ENCODE results near the gene CCAR1. TPM values are rescaled to one million over a fixed set of nuclear protein-coding genes. Genes with fewer than 3 reads are reported as not detected.

The CCAR1 gene
- total and polyA plus RNA-seq, 2 of the 4 experiments (the other 2 are of a cell fraction) = 35.1 to 60.8 TPM

- H2BK15ac ChIP-seq (ENCODE audit: low read depth, low read length) = no peak overlapping the region
- no peak overlapping the region for H3K9ac ChIP-seq (ENCODE audit: low read depth, low read length)
- ChIA-PET CTCF (interaction anchor here (0.7 kb wide), 1 partner anchor 86 kb away, joined by 3 read pairs; no protein-coding TSS in a partner anchor), POLR2A (ENCODE audit: unreplicated experiment) (no interaction called here)
- no peak overlapping the region for H3K27ac ChIP-seq (ENCODE audit: insufficient read depth, low read length)
- DNase-seq (no peak), ATAC-seq (ENCODE audit: low read depth) (no peak)
- H3K18ac ChIP-seq (ENCODE audit: low read depth, low read length) = no peak overlapping the region
- H2BK5ac ChIP-seq (ENCODE audit: low read depth, low read length, poor library complexity, severe bottlenecking) = no peak overlapping the region
- no peak overlapping the region for H2AK5ac ChIP-seq (ENCODE audit: low read depth, low read length)
- H4K91ac ChIP-seq (ENCODE audit: insufficient read depth, low read depth, low read length) = no peak overlapping the region
- 0 out of 4 replicates have a peak, but pooled peaks cover 0 to 3% of the 10 kb centered on the region in 2 experiments for H3K79me1 ChIP-seq (ENCODE audit: low read depth in 1 of 2, low read length in 2 of 2)
- in situ Hi-C loops (cut with MboI; ENCODE audit: low sequenced_read_pairs) (no loop called here), intact Hi-C loops (cut with micrococcal nuclease) (loop anchor here (5.0 kb wide), 1 partner anchor 77 kb away; no protein-coding TSS in a partner anchor), dilution Hi-C loops (cut with HindIII; ENCODE audit: low sequenced_read_pairs, unreplicated experiment) (no loop called here)
- no peak overlapping the region for H3K4ac ChIP-seq (ENCODE audit: low read depth, low read length)
- no peak overlapping the region for H3K56ac ChIP-seq (ENCODE audit: extremely low read depth, insufficient read depth, low read length)
- H3K4me3 ChIP-seq (ENCODE audit: insufficient read depth, low read depth, low read length) = no peak overlapping the region
- no peaks in the 10 kb centered on the region for H3K4me1 ChIP-seq (ENCODE audit: control insufficient read depth, insufficient read depth, low read length)
- peaks cover 16% of the 10 kb centered on the region for H3K36me3 ChIP-seq (ENCODE audit: control insufficient read depth, insufficient read depth, low read length)
- no TSS peak for BruUV-seq (replicated peaks)
- H2BK120ac ChIP-seq (ENCODE audit: low read depth, low read length) = no peak overlapping the region
- H3K14ac ChIP-seq (replicated peaks; ENCODE audit: low read depth, low read length) = no peak overlapping the region
- H3K9me3 ChIP-seq (ENCODE audit: control insufficient read depth, insufficient read depth, low read length) = no peaks in the 10 kb centered on the region
- H3K27me3 ChIP-seq (ENCODE audit: control insufficient read depth, insufficient read depth, low read length) = no peaks in the 10 kb centered on the region
- H3K9me1 ChIP-seq (ENCODE audit: insufficient read depth, low read length) = no peaks in the 10 kb centered on the region; the same call in 1 of the 2 replicates
- no peak overlapping the region for H2BK20ac ChIP-seq (ENCODE audit: low read depth, low read length)
- H2AK9ac ChIP-seq (replicated peaks; ENCODE audit: low read depth, low read length, poor library complexity) = no peak overlapping the region
- H4K5ac ChIP-seq (ENCODE audit: low read depth, low read length) = no peak overlapping the region
- no peak overlapping the region for H3K4me2 ChIP-seq (ENCODE audit: low read depth, low read length)
- H3K23ac ChIP-seq (ENCODE audit: low read depth, low read length) = no peak overlapping the region
- WGBS, 2 experiments (ENCODE audit: extremely low coverage in 2 of 2, insufficient read length in 1 of 2) = no CpG with 5 or more reads among the region's 2 CpGs
- H2AFZ ChIP-seq (replicated peaks; ENCODE audit: low read length, poor library complexity) = no peak overlapping the region
- H4K20me1 ChIP-seq (ENCODE audit: insufficient read depth, low read length) = no peaks in the 10 kb centered on the region; the same call in 1 of the 2 replicates
- H4K8ac ChIP-seq (ENCODE audit: low read depth in 2 of 2, low read length in 2 of 2) = no peak overlapping the region
- no peak for TF ChIP-seq NFE2L2 (IDR thresholded peaks at IDR 0.05; ENCODE audit: low read depth, low read length)
- TF ChIP-seq SMC3 (IDR thresholded peaks at IDR 0.05; ENCODE audit: low read depth, low read length) = no peak
- no peak for TF ChIP-seq USF2 (IDR thresholded peaks at IDR 0.05; ENCODE audit: low read depth, low read length)
- no peak for TF ChIP-seq RAD21 (IDR thresholded peaks at IDR 0.05; ENCODE audit: low read length)
- TF ChIP-seq MXI1 (IDR thresholded peaks at IDR 0.05; ENCODE audit: borderline replicate concordance, low read depth, low read length) = no peak
- no peak for TF ChIP-seq MAZ (IDR thresholded peaks at IDR 0.05; ENCODE audit: borderline replicate concordance, low read depth, low read length)
- no peak for TF ChIP-seq RCOR1 (IDR thresholded peaks at IDR 0.05; ENCODE audit: insufficient replicate concordance, low read length)
- TF ChIP-seq CTCF (conservative IDR thresholded peaks at IDR 0.05; ENCODE audit: low read depth, low read length) = no peak
- no peak for TF ChIP-seq ELK1 (IDR thresholded peaks at IDR 0.05; ENCODE audit: borderline replicate concordance, low read depth, low read length)
Measured at GRCh38 chr10:68800211-68800610, 79.2 kb downstream of the CCAR1 start.

Data from IMR-90 (cell line).